DOHH2 (cell line): Measurements from ENCODE around the gene CCDC126.
A peak's percentile ranks its signal among the peaks of the same experiment; 100 is the strongest.

Experiments used
- H3F3A ChIP-seq: fragments of 200-600 bp; sonication (generic), shearing (Covaris generic); 2 replicates; pipeline ENCODE4 v1.6.0; 2016; ENCODE audit warnings: antibody characterized with exemption, mild to moderate bottlenecking; ENCODE audit not compliant: control insufficient read depth, insufficient read depth
- H3K27ac ChIP-seq: fragments of 200-600 bp; sonication (generic); 2 replicates; pipeline ENCODE4 v1.5.1; 2014; ENCODE audit warnings: low read depth, mild to moderate bottlenecking, low read length, moderate library complexity
- H3K27me3 ChIP-seq: fragments of 200-600 bp; sonication (generic); 2 replicates; pipeline ENCODE4 v1.6.1; 2014; ENCODE audit warnings: mild to moderate bottlenecking, low read length, mixed read lengths; ENCODE audit not compliant: control insufficient read depth
- H3K36me3 ChIP-seq: fragments of 200-600 bp; sonication (generic); 2 replicates; pipeline ENCODE4 v1.6.1; 2014; ENCODE audit warnings: mild to moderate bottlenecking, low read length, moderate library complexity, mixed read lengths; ENCODE audit not compliant: control insufficient read depth
- H3K4me1 ChIP-seq: fragments of 200-600 bp; sonication (generic); 2 replicates; pipeline ENCODE4 v1.6.1; 2014; ENCODE audit warnings: mild to moderate bottlenecking, low read length, mixed read lengths; ENCODE audit not compliant: control insufficient read depth
- H3K4me2 ChIP-seq: fragments of 200-600 bp; sonication (generic); 2 replicates; pipeline ENCODE4 v1.6.0; 2014; ENCODE audit warnings: mild to moderate bottlenecking, low read length, moderate library complexity
- H3K4me3 ChIP-seq: fragments of 200-600 bp; sonication (generic); 2 replicates; pipeline ENCODE4 v1.5.1; 2014; ENCODE audit warnings: mild to moderate bottlenecking, low read length, mixed read lengths
- H3K79me2 ChIP-seq: fragments of 200-600 bp; sonication (generic); 2 replicates; pipeline ENCODE4 v1.6.1; 2014; ENCODE audit warnings: mild to moderate bottlenecking, low read length, mixed read lengths; ENCODE audit not compliant: control insufficient read depth
- H3K9me2 ChIP-seq: fragments of 200-600 bp; sonication (generic); replicated peaks from 2 replicates; pipeline ENCODE4 v1.6.1; 2014; ENCODE audit warnings: mild to moderate bottlenecking, low read length, mixed read lengths; ENCODE audit not compliant: control insufficient read depth
- H3K9me3 ChIP-seq: fragments of 200-600 bp; sonication (generic); 2 replicates; pipeline ENCODE4 v1.6.1; 2014; ENCODE audit warnings: antibody characterized with exemption, low read length, mixed read lengths; ENCODE audit not compliant: control insufficient read depth, insufficient read depth
- H4K20me1 ChIP-seq: fragments of 200-600 bp; sonication (generic); 2 replicates; pipeline ENCODE4 v1.6.0; 2014; ENCODE audit warnings: low read depth, mild to moderate bottlenecking, antibody characterized with exemption, low read length, moderate library complexity; ENCODE audit not compliant: control insufficient read depth, insufficient read depth
- EZH2phosphoT487 ChIP-seq: fragments of 200-600 bp; sonication (generic); IDR thresholded peaks from 2 replicates; pipeline ENCODE4 v1.6.1; 2017; ENCODE audit warnings: borderline replicate concordance, mild to moderate bottlenecking, antibody characterized with exemption, low read length, moderate library complexity, mixed read lengths
- TF ChIP-seq, protein P1 (sequence below): fragments of 200-600 bp; sonication (generic); IDR thresholded peaks from one replicate; pipeline ENCODE4 v1.5.1; 2014; ENCODE audit warnings: antibody characterized with exemption, mild to moderate bottlenecking, low read depth, low read length; ENCODE audit not compliant: poor library complexity, severe bottlenecking

Gene CCDC126

DNA sequence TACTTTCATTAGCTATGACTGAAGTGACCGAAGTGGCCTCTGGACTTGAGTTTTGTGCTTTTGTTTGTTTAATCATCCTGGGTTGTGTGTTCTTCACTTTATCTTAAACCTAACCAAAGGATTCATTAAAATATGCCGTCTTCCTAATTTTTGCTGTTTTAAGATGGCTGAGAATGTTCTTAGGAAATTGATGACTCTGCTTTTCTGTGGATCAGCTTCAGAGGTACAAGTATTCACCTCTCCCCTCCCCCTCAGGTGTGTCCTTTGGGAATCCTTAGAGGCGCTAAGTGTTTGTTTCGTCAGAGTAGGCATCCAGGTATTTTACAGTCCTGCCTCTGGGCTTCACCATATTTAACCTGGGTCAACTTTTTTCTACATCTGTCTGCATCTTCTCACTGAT lies 1.1 kb downstream of the CCDC126 start:
- H3K4me1 ChIP-seq = peaks cover 85% of the 10 kb centered on the region

DNA sequence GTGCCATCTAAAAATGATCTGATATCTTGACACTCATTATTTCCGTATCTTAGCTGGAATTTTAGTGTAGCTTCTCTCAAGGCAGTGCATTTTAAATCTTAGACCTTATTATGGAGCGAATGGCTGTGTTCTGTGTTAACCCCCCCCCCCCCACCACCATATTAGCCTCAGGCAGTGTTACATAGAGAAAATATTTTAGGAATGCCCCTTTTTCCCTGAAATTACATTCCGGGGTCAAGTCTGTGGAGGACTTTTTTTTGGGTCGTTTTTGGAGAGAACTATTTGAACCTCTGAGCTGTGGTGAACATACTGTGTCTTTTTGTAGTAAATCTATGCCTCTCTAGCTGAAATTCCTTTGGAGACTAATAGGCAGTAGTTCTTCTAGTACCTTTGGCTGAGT lies 3.1 kb downstream of the CCDC126 start:
- Histone ChIP-seq H3K9me3 (no peaks in the 10 kb centered on the region), H3K9me2 (no peaks in the 10 kb centered on the region), H3K4me2 (peak overlapping the region; percentile 86), H3K4me3 (peak overlapping the region; percentile 36), H4K20me1 (no peaks in the 10 kb centered on the region), H3K4me1 (peaks cover 66% of the 10 kb centered on the region), H3K27me3 (no peaks in the 10 kb centered on the region), H3F3A (peaks cover 5% of the 10 kb centered on the region; the same call in 1 of the 2 replicates), H3K27ac (peak overlapping the region; percentile 29), H3K36me3 (no peaks in the 10 kb centered on the region), H3K79me2 (peaks cover 59% of the 10 kb centered on the region)
- TF ChIP-seq EZH2phosphoT487 = no peak
- TF ChIP-seq, protein P1, sequence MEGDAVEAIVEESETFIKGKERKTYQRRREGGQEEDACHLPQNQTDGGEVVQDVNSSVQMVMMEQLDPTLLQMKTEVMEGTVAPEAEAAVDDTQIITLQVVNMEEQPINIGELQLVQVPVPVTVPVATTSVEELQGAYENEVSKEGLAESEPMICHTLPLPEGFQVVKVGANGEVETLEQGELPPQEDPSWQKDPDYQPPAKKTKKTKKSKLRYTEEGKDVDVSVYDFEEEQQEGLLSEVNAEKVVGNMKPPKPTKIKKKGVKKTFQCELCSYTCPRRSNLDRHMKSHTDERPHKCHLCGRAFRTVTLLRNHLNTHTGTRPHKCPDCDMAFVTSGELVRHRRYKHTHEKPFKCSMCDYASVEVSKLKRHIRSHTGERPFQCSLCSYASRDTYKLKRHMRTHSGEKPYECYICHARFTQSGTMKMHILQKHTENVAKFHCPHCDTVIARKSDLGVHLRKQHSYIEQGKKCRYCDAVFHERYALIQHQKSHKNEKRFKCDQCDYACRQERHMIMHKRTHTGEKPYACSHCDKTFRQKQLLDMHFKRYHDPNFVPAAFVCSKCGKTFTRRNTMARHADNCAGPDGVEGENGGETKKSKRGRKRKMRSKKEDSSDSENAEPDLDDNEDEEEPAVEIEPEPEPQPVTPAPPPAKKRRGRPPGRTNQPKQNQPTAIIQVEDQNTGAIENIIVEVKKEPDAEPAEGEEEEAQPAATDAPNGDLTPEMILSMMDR = no peak

More for the DNA sequence above, 1.1 kb downstream of the CCDC126 start:
- no peaks in the 10 kb centered on the region for H3K9me2 ChIP-seq
- H3K36me3 ChIP-seq = no peaks in the 10 kb centered on the region
- H4K20me1 ChIP-seq = no peaks in the 10 kb centered on the region
- H3F3A ChIP-seq = peaks cover 10% of the 10 kb centered on the region; the same call in 1 of the 2 replicates
- H3K9me3 ChIP-seq = no peaks in the 10 kb centered on the region
- no peaks in the 10 kb centered on the region for H3K27me3 ChIP-seq
- peak overlapping the region; percentile 84 for H3K4me3 ChIP-seq
- peaks cover 54% of the 10 kb centered on the region for H3K79me2 ChIP-seq
- peak overlapping the region; percentile 51; the same call in 1 of the 2 replicates for H3K27ac ChIP-seq
- peak overlapping the region; percentile 86 for H3K4me2 ChIP-seq
- TF ChIP-seq, protein P1 = no peak
- no peak for TF ChIP-seq EZH2phosphoT487

DNA sequence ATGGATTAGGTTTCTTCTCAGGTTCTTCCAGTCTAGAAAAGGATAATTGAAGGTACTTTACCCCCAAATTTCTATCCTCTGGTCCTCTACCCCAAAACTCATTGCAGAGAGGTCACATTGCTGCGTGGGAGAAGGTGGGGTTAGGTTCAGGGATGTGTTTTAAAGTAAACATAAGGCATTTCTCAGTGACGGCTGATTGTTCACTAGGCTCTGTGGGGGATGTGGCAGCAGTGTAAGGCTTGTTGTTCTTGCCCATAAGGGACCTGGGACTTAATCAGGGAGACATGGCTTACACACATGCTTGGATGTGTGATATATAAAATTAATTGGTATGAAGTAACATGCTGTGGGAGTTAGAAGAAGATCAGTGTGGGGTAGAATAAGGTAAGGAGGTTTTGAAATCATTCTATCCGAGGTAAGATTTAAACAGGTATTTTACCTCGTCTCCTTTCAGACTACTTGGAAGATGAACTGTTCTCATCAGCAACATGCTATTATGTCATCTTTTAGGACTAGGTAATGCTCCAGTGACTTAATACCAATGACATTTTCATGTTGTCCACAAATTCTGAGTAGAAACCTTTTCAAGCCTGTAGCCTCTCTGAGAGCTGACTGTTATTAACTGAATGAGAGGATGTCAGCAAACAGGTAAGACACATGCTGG lies 6.6 kb downstream of the CCDC126 start:
- no peaks in the 10 kb centered on the region for H3K27me3 ChIP-seq
- TF ChIP-seq EZH2phosphoT487 = no peak
- TF ChIP-seq, protein P1 = no peak
- H3K4me3 ChIP-seq = no peak overlapping the region
- H3K4me1 ChIP-seq = peaks cover 41% of the 10 kb centered on the region
- peaks cover 48% of the 10 kb centered on the region for H3K79me2 ChIP-seq
- H4K20me1 ChIP-seq = no peaks in the 10 kb centered on the region
- H3K27ac ChIP-seq = no peak overlapping the region
- H3K9me3 ChIP-seq = no peaks in the 10 kb centered on the region
- H3K4me2 ChIP-seq = no peak overlapping the region
- H3F3A ChIP-seq = peaks cover 3% of the 10 kb centered on the region; the same call in 1 of the 2 replicates
- no peaks in the 10 kb centered on the region for H3K36me3 ChIP-seq
- no peaks in the 10 kb centered on the region for H3K9me2 ChIP-seq
